GM21529 (cell line): ENCODE measurements around the gene SORCS2.

ENCODE experiments used
- ATAC-seq: cut with Tn5 transposase; IDR thresholded peaks from one replicate; pipeline ENCODE4 v1.9.1; 2021; ENCODE audit not compliant: unreplicated experiment

SORCS2 gene

GRCh38 chr4:7285244-7286094 lies 93.1 kb downstream of the SORCS2 start:
- no peak for ATAC-seq

DNA sequence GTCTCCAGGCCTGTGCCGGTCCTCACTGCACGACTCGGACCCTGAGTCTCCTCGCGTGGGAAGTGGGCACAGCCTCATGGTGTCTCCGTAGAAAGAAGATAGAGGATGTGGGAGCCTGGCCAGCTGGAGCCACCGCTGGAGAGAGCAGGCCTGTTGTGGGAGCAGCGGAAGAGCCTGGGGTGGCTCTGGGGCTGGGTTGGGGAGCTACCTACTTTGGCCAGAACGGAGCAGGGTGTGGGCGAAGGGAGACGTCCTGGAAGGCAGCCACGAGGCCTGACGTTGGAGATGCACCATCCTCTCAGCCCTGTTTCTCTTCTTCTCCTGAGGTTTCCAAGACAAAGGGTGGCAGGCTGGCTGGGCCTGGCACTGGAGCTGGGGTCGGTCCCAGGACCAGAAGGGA lies 93.8 kb downstream of the SORCS2 start:
- ATAC-seq = no peak

DNA sequence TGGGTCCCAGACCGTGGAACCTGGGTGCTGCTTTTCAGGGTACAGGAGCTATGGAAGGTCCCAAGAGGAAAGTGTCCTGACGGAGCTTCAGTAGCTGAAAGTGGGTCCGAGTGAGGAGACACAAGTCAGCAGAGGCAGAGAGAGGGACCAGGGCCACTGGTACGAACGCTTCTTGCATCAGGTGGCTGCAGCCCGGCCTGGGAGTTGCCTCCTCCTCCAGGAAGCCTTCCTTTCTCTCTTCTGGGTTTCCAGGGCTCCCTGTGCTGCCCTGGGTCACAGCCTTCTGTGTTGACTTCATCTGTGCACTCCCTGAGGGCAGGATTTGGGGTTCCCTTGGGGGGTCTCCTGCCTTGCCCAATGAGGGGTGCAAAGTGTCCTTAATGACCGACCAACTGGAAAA lies 94.5 kb downstream of the SORCS2 start:
- ATAC-seq = no peak

GRCh38 chr4:7287274-7287917 lies 95.1 kb downstream of the SORCS2 start:
- ATAC-seq = no peak

DNA sequence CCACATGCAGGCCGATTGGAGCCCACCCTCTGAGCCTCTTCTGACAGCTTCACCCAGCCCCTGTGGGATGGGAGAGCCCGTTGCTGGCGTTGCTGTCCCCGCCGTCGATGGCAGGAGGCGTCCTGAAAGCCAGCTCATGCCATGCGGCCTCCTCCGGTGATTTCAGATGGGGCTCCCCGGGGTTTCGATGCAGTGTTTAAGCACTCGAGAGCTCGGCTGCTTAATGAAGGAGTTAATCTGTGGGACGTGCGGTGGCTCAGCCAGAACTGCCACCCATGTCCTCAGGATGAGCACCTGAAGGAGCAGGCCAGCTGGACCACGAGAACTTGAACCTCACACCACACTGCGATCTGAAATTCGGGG lies 95.6 kb downstream of the SORCS2 start:
- no peak for ATAC-seq

GRCh38 chr4:7288751-7289523 lies 96.6 kb downstream of the SORCS2 start:
- no peak for ATAC-seq

DNA sequence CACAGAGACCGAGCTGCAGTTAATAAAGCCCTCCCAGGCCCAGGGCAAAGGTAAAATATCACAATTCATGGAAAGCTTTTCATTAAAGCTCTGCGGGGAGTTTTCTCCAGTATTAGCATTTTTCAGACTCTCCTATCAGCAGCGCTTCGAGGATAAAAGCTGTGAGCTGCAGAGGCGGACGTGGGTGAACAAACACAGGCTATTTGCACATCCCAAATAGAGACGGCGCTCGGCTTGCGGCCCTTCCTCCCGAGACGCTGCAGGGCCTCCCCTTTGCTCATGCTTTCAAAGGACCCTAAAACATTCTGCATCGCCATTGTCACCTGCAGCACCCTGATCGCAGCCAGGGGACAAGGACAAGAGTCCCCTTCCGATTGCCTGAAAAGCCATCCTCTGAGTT lies 97.3 kb downstream of the SORCS2 start:
- ATAC-seq = no peak

DNA sequence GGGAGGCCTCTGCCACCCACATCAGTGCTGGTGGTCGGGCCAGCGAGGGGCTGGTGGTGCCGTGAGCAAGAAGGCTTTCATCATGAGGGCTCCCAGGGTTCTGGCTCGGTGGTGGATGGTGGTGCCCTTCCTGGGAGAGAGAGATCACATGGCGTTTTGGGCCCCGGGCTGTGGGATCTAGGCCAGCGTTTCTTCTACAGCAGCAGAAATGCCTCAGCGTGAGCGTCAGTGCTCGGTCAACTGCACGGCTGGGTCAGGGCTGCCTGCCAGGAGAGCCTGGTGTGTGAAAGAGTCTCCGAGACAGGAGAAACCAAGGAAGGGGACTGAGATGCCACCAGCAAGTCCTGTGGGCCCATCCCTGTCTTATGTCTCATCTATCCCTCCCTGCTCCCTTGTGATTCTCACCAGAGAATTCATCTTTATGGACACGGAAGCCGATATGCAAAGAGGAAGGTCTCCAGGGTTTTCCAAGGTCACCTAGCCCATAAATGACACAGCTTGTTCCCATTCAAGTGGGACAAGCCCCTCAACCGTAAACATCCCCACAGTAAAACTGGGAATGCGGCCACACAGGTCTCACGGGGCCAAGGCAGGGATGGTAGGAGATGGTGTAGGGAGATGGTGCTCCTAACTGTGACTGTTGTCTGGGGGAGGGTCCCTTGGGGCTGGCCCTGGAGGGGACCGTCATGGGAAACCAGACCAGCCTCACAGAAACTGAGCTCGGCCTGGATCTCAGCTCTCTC lies 99.2 kb downstream of the SORCS2 start:
- no peak for ATAC-seq

DNA sequence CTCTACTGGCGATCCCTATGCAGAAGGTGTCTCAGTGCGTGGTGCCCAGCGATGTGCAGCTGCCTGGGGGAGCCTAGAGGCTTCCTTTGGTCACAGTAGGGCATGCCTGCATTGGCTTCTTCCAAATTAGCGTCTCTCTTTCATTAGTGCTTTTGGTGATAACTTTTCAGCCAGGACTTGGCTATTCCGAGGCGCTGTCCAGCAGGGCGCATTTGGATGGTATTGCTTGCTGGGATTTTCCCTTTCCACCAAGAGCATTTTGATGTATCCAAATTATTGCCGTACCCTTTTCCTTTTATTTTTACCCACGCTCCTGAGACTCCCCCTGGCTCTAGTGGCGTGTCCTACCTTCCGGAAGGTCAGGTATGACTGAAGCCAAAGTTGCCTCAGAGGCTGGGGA lies 101.4 kb downstream of the SORCS2 start:
- no peak for ATAC-seq

DNA sequence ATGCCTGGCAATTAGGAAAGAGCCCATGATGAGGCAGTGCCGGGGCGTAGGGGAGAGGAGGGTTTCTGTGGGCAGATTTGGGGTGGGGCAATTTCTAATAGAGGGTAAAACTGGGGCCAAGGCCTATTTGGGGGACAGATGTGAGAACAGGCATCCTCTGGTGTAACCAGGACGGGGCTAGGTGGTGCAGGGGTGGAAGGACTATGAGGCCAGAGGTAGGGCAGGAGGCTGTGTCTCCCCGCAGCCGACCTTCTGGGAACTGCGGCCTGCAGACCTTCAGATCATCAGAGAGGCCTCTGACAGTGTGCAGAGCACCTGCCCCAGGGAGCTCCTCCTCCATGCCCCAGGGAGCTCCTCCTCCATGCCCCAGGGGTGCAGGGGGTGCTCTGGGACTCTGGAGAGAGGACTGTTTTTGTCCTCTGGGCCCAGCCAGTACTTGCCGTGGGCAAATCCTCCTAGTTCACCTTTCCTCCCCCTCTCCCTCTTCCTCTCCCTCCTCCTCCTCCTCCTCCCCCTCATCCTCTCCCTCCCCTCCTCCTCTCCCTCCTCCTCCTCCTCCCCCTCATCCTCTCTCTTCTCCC lies 101.9 kb downstream of the SORCS2 start:
- no peak for ATAC-seq

- no peak for ATAC-seq
Observed at GRCh38 chr4:7295197-7295910, 103.0 kb downstream of the SORCS2 start.

GRCh38 chr4:7295911-7296660 lies 103.7 kb downstream of the SORCS2 start:
- no peak for ATAC-seq

GRCh38 chr4:7296661-7297335 lies 104.5 kb downstream of the SORCS2 start:
- ATAC-seq = no peak

DNA sequence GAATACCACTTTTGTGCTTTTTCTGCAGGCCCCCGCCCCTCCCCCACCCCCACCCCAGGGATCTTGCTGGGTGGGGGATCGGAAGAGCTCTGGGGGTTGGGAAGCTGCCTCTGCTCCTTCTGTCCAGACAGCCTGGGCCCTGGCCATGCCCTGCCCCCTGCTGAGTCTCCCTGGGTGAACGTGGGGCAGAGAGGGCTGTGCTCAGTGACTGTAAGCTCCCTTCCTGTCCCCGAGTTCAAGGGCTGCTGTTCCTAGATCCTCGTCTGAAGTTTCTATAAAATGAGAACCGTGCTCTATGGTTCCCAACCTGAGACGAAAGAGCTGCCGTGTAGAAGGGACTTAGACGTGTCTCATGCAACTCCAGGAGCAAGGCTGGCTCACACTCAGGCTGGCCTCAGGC lies 105.0 kb downstream of the SORCS2 start:
- no peak for ATAC-seq

- no peak for ATAC-seq
Observed at GRCh38 chr4:7297881-7298280, 105.5 kb downstream of the SORCS2 start.

DNA sequence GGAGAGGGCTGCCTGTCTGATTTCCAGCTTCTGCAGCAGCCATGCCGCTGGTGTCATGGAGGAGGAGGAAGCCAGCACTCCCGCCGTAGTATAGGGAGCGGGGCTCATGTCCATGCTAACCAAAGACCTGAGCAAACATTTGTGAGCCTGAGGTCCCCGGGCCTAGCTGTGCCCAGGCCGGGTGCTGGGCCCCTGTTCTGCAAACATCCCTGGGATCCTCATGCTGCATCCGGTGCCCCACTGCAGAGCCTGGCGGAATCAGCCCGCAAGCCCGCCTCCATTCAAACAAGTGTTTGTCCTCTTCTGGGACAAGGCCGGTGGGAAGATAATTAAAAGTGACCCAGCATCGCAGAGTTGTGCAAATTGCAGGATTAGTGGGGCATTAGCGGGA lies 106.3 kb downstream of the SORCS2 start:
- ATAC-seq = no peak

- ATAC-seq = no peak
Observed at GRCh38 chr4:7299010-7299907, 106.9 kb downstream of the SORCS2 start.
